Left lung (tissue), 10 donors: ENCODE measurements around the gene SAMD3. TPM values are rescaled to one million over a fixed set of nuclear protein-coding genes. Genes with fewer than 3 reads are reported as not detected.

Experiments used
- ATAC-seq: fragments of 200-7000 bp; cut with Tn5 transposase; one replicate; pipeline ENCODE4 v1.9.1; 2020; ENCODE audit warnings: moderate library complexity
- DNase-seq, 4 donors: peaks; one replicate each; pipeline ENCODE4 v3.0.0-alpha.2; 2013 to 2020
- H3K27ac ChIP-seq, 2 donors: fragments of 200-600 bp; sonication (generic) in 1 of 2; one replicate each; pipeline versions ENCODE4 v1.5.0 to v1.8.0; 2020 to 2021
- H3K27me3 ChIP-seq, 2 donors: fragments of 200-600 bp; sonication (generic) in 1 of 2; one replicate each; pipeline versions ENCODE4 v1.5.0 to v1.8.0; 2020 to 2021
- H3K36me3 ChIP-seq, 2 donors: fragments of 200-600 bp; sonication (generic) in 1 of 2; one replicate each; pipeline versions ENCODE4 v1.5.0 to v1.8.0; 2020 to 2021
- H3K4me1 ChIP-seq, 2 donors: fragments of 200-600 bp; one replicate each; pipeline ENCODE4 v1.8.0; 2021
- H3K4me3 ChIP-seq, 2 donors: fragments of 200-600 bp; sonication (generic) in 1 of 2; one replicate each; pipeline versions ENCODE4 v1.5.0 to v1.8.0; 2020 to 2021; ENCODE audit warnings: mild to moderate bottlenecking in 1 of 2
- H3K9me3 ChIP-seq, 2 donors: fragments of 200-600 bp; sonication (generic) in 1 of 2; one replicate each; pipeline versions ENCODE4 v1.5.0 to v1.8.0; 2020 to 2021
- intact Hi-C, 2 donors: fragments of 100-400 bp; cut with DNase I; formaldehyde crosslinking; loops; one replicate each; pipeline versions ENCODE4 v1.11.2 to v1.14.2; 2022
- polyA plus RNA-seq, 6 donors: library from polyadenylated mRNA; unstranded; fragments of 120-200 nt; gene quantifications; one replicate each; pipeline ENCODE4 v1.2.1, GENCODE V29; 2013; ENCODE audit not compliant: insufficient read length in 6 of 6
- total RNA-seq, 2 donors: library from RNA; stranded (reverse); fragmentation: NEBNext Ultra II Directional; extraction: Animal tissue kit (Norgen Biotek cat#: 25700); gene quantifications; one replicate each; pipeline ENCODE4 v1.2.1, GENCODE V29; 2021
- TF ChIP-seq, protein P1 (sequence below), 2 donors: fragments of 200-600 bp; sonication (generic) in 1 of 2; IDR thresholded peaks; one replicate each; pipeline versions ENCODE4 v1.5.0 to v1.8.0; 2021; ENCODE audit warnings: antibody characterized with exemption in 2 of 2
- donor health status: DM: no; HTN: yes; CAD: no.
- donor health status: DM: no; HTN: no; CAD: no.

Gene SAMD3
- total and polyA plus RNA-seq, 8 donors: 0.56 to 2.7 (median 1.4) TPM

DNA sequence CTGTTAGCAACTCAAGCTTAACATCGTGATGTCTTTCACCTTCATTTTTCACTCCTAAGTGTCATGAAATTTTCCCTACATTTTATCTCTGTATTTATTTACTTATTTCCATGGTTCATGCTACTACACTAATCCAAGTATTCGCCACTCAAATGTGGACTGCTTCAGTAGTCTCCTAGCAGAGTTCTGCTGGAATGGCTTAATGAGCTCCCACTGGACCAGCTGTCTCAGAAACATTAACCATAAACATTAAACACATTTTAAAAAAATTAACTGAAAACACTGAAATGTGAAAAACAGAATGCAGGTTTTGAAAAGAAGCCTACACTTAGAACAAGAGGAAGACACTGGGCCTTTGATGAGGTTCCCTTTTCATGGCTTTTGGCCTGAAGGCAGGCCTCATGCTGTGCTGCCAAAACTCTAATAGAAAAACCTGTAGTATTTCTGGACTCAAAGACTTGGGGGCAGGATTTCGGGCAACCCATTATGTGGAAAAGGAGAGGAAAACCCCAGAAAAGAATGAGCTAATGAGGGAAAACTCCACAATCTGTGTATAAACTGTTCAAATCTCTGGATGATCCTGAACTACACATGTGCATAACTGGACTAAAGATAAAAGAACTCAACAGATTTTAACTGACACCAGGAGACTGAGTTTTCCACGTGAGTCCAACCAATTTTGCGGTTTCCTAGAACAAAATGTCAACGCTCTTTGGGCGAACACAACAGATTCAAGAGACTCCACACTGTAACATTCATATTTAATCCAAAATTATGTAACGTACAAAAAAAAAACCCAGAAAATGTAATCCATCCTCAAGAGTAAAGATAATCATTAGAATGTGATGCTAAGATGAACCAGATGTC, 33.0 kb downstream of the SAMD3 start:
- ATAC-seq (no peak), DNase-seq (peak in 1 of 4 donors; percentile 4)
- no peak overlapping the region for H3K27ac ChIP-seq
- H3K4me3 ChIP-seq: no peak overlapping the region
- TF ChIP-seq, protein P1, sequence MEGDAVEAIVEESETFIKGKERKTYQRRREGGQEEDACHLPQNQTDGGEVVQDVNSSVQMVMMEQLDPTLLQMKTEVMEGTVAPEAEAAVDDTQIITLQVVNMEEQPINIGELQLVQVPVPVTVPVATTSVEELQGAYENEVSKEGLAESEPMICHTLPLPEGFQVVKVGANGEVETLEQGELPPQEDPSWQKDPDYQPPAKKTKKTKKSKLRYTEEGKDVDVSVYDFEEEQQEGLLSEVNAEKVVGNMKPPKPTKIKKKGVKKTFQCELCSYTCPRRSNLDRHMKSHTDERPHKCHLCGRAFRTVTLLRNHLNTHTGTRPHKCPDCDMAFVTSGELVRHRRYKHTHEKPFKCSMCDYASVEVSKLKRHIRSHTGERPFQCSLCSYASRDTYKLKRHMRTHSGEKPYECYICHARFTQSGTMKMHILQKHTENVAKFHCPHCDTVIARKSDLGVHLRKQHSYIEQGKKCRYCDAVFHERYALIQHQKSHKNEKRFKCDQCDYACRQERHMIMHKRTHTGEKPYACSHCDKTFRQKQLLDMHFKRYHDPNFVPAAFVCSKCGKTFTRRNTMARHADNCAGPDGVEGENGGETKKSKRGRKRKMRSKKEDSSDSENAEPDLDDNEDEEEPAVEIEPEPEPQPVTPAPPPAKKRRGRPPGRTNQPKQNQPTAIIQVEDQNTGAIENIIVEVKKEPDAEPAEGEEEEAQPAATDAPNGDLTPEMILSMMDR (IDR thresholded peaks at IDR 0.05): no peak
- H3K4me1 ChIP-seq: no peaks in the 10 kb centered on the region
- no peaks in the 10 kb centered on the region for H3K36me3 ChIP-seq
- intact Hi-C loops: no loop called here
- H3K27me3 ChIP-seq: no peaks in the 10 kb centered on the region
- no peaks in the 10 kb centered on the region for H3K9me3 ChIP-seq

DNA sequence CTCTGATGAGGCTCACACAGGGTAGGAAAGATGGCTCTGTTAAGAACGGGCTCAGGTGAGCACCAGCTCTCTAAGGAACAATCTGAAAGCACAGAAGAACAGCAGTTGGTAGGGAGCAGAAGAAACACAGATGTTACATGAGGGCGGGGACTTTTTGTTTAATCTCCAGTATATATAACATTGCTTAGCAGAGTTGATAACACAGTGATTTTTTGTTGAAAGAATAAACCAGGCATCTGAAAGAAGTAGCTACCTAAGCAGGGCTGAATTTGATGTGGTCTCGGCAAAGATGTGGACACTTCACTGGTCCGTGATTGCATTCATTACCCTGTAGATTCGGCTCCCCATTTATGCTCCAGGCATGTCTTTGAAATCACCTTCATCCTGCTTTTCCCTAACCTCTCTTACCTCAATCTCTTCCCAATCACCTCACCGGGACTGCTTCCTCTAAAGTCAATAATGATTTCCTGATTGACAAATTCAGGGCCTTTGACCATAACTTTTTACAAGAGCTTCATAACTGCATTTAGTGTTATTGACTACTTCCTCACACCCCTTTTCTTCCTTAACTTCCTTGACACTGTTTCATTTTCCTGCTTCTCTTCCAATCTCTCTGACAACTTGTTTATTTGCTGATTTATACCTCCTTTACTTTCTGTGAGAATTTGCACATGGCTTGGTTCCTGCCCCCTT, 34.4 kb downstream of the SAMD3 start:
- no peaks in the 10 kb centered on the region for H3K9me3 ChIP-seq
- ATAC-seq: no peak
- intact Hi-C loops: no loop called here
- TF ChIP-seq, protein P1 (IDR thresholded peaks at IDR 0.05): no peak
- DNase-seq: no peak
- H3K4me1 ChIP-seq: no peaks in the 10 kb centered on the region
- H3K4me3 ChIP-seq: no peak overlapping the region
- no peak overlapping the region for H3K27ac ChIP-seq
- no peaks in the 10 kb centered on the region for H3K36me3 ChIP-seq
- no peaks in the 10 kb centered on the region for H3K27me3 ChIP-seq

DNA sequence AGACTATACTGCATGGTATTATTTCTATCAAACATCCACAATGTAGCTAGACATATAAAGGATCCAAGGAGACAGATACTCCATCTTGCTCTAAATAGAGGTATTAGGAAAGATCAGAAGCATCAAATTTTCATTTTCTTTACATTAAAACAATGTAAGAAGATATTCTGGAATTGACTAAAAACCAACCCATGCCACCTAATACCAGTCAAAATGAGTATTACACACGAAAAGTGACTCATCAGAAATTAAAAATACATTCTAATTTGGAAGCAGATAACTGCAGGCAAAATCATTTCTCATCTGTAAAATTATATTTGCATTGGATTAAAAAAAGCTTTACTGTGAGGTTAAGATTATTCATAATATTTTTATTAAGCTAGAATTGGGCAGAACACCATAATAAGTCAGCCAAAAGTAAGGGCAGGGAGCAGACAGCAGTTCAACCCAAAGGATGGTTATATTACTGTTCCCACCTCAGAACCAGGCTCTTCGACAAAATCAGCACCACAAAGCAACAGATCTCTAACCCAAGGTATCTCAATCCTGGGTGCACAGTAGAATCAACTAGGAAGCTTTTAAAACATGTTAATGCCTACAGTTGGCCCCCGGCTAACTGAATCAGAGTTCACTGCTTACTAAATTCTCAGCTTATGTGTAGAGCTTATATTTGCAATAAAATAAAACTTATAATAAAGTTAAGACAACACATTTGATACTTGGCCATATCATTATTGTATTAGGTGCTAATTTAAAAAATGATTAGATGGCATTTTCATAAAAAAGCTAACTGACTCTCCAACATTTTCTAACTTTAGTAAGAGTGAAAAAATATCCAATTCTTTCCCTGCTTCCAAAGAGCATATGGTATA, 35.2 kb downstream of the SAMD3 start:
- Histone ChIP-seq H3K4me3 (no peak overlapping the region), H3K36me3 (no peaks in the 10 kb centered on the region), H3K27ac (no peak overlapping the region), H3K27me3 (no peaks in the 10 kb centered on the region), H3K9me3 (no peaks in the 10 kb centered on the region), H3K4me1 (no peaks in the 10 kb centered on the region)
- intact Hi-C loops: no loop called here
- ATAC-seq (no peak), DNase-seq (no peak)
- TF ChIP-seq, protein P1 (IDR thresholded peaks at IDR 0.05): no peak

DNA sequence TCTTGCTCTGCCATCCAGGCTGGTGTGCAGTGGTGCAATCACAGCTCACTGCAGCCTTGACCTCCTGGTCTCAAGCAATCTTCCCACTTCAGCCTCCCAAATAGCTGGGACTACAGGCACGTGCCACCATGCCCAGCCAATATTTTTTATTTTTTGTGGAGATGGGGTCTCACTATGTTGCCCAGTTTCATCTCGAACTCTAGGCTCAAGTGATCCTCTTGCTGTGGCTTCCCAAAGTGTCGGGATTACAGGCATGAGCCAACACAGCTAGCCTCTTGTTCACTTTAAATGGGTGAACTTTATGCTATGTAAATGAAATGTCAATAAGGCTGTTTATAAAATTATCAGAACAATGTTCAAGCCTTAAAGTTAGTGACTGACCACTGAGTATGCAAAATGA, 37.1 kb downstream of the SAMD3 start:
- H3K4me3 ChIP-seq: no peak overlapping the region
- no peak for DNase-seq
- no peaks in the 10 kb centered on the region for H3K27me3 ChIP-seq
- no peaks in the 10 kb centered on the region for H3K4me1 ChIP-seq
- no peak for ATAC-seq
- intact Hi-C loops: no loop called here
- no peaks in the 10 kb centered on the region for H3K36me3 ChIP-seq
- no peak overlapping the region for H3K27ac ChIP-seq
- H3K9me3 ChIP-seq: no peaks in the 10 kb centered on the region
- TF ChIP-seq, protein P1 (IDR thresholded peaks at IDR 0.05): no peak
